OCI-LY7 (cell line): ENCODE measurements around the gene ZNF593OS. TPM values are rescaled to one million over a fixed set of nuclear protein-coding genes. Genes with fewer than 3 reads are reported as not detected.

Experiments used
- BruUV-seq: library from RNA; stranded (reverse); fragments of 400-500 nt; replicated peaks from 2 replicates; lab custom pipeline; 2021; lab: Mats Ljungman, UMichigan
- CTCF ChIA-PET: fragments of 300-600 bp; sonication (Branson Sonifier 250); formaldehyde crosslinking; loops from one replicate; lab custom pipeline; 2022; ENCODE audit warnings: antibody characterized with exemption; ENCODE audit not compliant: unreplicated experiment; lab: Charles Lee
- POLR2A ChIA-PET: fragments of 300-600 bp; sonication (Branson Sonifier 250); formaldehyde crosslinking; loops from one replicate; lab custom pipeline; 2022; ENCODE audit warnings: antibody characterized with exemption; lab: Charles Lee
- DNase-seq: peaks from one replicate; pipeline ENCODE4 v3.0.0-alpha.2; 2015; ENCODE audit warnings: low spot score
- H2AFZ ChIP-seq: fragments of 200-600 bp; sonication (generic), shearing (Covaris generic); 2 replicates; pipeline ENCODE4 v1.6.1; 2014; ENCODE audit warnings: mild to moderate bottlenecking, antibody characterized with exemption, low read length, moderate library complexity
- H3K27ac ChIP-seq: fragments of 200-600 bp; sonication (generic); 2 replicates; pipeline ENCODE4 v1.5.1; 2014; ENCODE audit warnings: mixed run types, low read depth, mild to moderate bottlenecking, moderate library complexity, low read length, inconsistent platforms; ENCODE audit not compliant: poor library complexity, severe bottlenecking
- H3K36me3 ChIP-seq: fragments of 200-600 bp; sonication (generic); 2 replicates; pipeline ENCODE4 v1.6.1; 2014; ENCODE audit warnings: mild to moderate bottlenecking, antibody characterized with exemption, low read length, moderate library complexity, mixed read lengths; ENCODE audit not compliant: insufficient read depth
- H3K4me1 ChIP-seq: fragments of 200-600 bp; sonication (generic); 2 replicates; pipeline ENCODE4 v1.5.1; 2014; ENCODE audit warnings: mild to moderate bottlenecking, low read length; ENCODE audit not compliant: insufficient read depth, poor library complexity, severe bottlenecking
- H3K4me2 ChIP-seq: fragments of 200-600 bp; sonication (generic); 2 replicates; pipeline ENCODE4 v1.6.1; 2014; ENCODE audit warnings: mild to moderate bottlenecking, low read length
- H3K4me3 ChIP-seq: fragments of 200-600 bp; sonication (generic); 2 replicates; pipeline ENCODE4 v1.5.1; 2014; ENCODE audit warnings: mild to moderate bottlenecking, low read depth, low read length; ENCODE audit not compliant: poor library complexity, severe bottlenecking
- H3K79me2 ChIP-seq: fragments of 200-600 bp; sonication (generic); 2 replicates; pipeline ENCODE4 v1.6.1; 2016; ENCODE audit warnings: low read depth, mild to moderate bottlenecking, low read length, moderate library complexity, mixed read lengths; ENCODE audit not compliant: insufficient read depth
- H3K9me2 ChIP-seq: fragments of 200-600 bp; sonication (generic); 2 replicates; pipeline ENCODE4 v1.6.1; 2016; ENCODE audit warnings: mild to moderate bottlenecking, low read length, mixed read lengths; ENCODE audit not compliant: insufficient read depth
- H3K9me3 ChIP-seq: fragments of 200-600 bp; sonication (generic); 2 replicates; pipeline ENCODE4 v1.6.1; 2014; ENCODE audit warnings: mild to moderate bottlenecking, mixed run types, low read length, mixed read lengths
- H4K20me1 ChIP-seq: fragments of 200-600 bp; sonication (generic); 2 replicates; pipeline ENCODE4 v1.6.1; 2014; ENCODE audit warnings: mild to moderate bottlenecking, antibody characterized with exemption, low read length, moderate library complexity, mixed read lengths; ENCODE audit not compliant: insufficient read depth
- CTCF ChIP-seq: fragments of 200-600 bp; sonication (generic); conservative IDR thresholded peaks from 2 replicates; pipeline ENCODE4 v1.5.1; 2014; ENCODE audit warnings: mild to moderate bottlenecking, antibody characterized with exemption, low read length, moderate library complexity, mixed read lengths
- EZH2phosphoT487 ChIP-seq: fragments of 200-600 bp; sonication (generic); IDR thresholded peaks from 2 replicates; pipeline ENCODE4 v1.6.1; 2018; ENCODE audit warnings: low read depth, borderline replicate concordance, mild to moderate bottlenecking, mixed run types, antibody characterized with exemption, low read length, moderate library complexity, mixed read lengths
- intact Hi-C: fragments of 100-400 bp; cut with micrococcal nuclease; formaldehyde crosslinking; loops from one replicate; pipeline ENCODE4 v1.10.0; 2022; ENCODE audit not compliant: unreplicated experiment
- total RNA-seq, 2 experiments: library from RNA; depleted of rRNA in 1 of 2; stranded (reverse); fragments of >200 nt in 1 of 2; shearing (Covaris generic) in 1 of 2; gene quantifications; 2 replicates each; pipeline ENCODE4 v1.2.3, GENCODE V29; 2014 to 2022

Gene ZNF593OS
- total RNA-seq, 2 experiments from 2014 or later, result not detected

GRCh38 chr1:26169198-26169554, 2.5 kb downstream of the ZNF593OS start:
- intact Hi-C loops, result loop anchor here (1.0 kb wide), 2 partner anchors 58 to 65 kb away; partner anchors contain the start of genes CEP85 and PDIK1L
- Histone ChIP-seq H3K4me2 (peak overlapping the region; percentile 40; the same call in 1 of the 2 replicates), H3K4me3 (peak overlapping the region; percentile 81), H3K36me3 (peaks cover 22% of the 10 kb centered on the region), H2AFZ (no peak overlapping the region; the same call in 1 of the 2 replicates), H3K4me1 (peaks cover 9% of the 10 kb centered on the region), H3K79me2 (peaks cover 14% of the 10 kb centered on the region), H4K20me1 (no peaks in the 10 kb centered on the region), H3K9me3 (no peaks in the 10 kb centered on the region), H3K27ac (no peak overlapping the region), H3K9me2 (no peaks in the 10 kb centered on the region)
- no TSS peak for BruUV-seq
- no peak for DNase-seq
- ChIA-PET POLR2A (no interaction called here), CTCF (no interaction called here)
- TF ChIP-seq CTCF, result no peak
- TF ChIP-seq EZH2phosphoT487, result no peak

DNA sequence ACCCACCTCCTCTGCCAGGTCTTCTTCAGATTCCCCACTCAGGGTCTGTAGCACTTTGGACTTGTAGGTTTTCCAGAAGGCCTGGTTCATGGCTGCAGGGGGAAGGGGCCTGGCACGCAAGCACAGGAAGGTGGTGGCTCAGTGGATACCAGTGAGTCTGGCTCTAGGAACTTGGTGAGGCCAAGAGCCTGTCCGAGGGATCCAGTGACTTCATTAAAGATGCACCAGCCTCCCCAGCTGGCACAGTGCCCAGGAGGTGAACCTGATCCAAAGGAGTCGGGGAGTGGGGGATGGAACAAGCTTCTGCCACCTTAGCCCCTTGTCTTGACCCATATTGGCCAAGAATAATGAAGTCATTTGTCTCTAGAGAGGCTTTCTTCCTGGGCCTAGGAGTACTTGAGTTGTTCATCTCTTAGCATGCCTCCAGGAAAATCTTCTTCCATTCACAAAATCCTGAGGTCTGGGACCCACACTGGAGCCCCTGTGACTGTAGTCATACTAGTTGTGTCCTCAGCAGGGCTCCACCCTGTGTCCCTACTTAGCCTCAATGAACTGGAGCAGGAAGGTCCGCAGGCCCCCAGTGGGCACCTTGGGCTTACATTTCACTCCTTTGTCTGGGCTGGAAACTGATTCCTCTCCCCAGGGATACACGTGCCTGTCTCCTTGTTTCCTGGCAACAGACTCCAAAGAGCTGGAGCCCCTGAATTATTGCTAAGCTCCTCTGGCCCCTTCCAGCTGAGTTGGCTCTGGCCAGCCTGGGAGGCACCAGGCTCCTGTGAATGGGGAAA, 3.0 kb downstream of the ZNF593OS start, which contains the start of gene C1orf232:
Gene C1orf232 (minus strand): TSS at position 554 of the 788 bp plus-strand sequence. CDS start 464 bp downstream, at position 90.
- CTCF ChIA-PET, result no interaction called here
- no peak for TF ChIP-seq CTCF
- no peak for TF ChIP-seq EZH2phosphoT487
- intact Hi-C loops, result loop anchor here (1.0 kb wide), 2 partner anchors 57 to 66 kb away; partner anchors contain the start of genes CEP85 and PDIK1L
- H2AFZ ChIP-seq, result peak within 1 kb of the TSS; percentile 44; the same call in 1 of the 2 replicates
- DNase-seq, result no peak
- peak within 1 kb of the TSS; percentile 81 for H3K4me3 ChIP-seq
- H3K4me2 ChIP-seq, result peak within 1 kb of the TSS; percentile 87
- no peaks in the 10 kb centered on the region for H3K9me2 ChIP-seq
- peaks cover 22% of the 10 kb centered on the region for H3K36me3 ChIP-seq
- no peaks in the 10 kb centered on the region for H3K9me3 ChIP-seq
- no peak within 1 kb of the TSS for H3K27ac ChIP-seq
- no TSS peak for BruUV-seq
- peaks cover 9% of the 10 kb centered on the region for H3K4me1 ChIP-seq
- POLR2A ChIA-PET, result no interaction called here
- H3K79me2 ChIP-seq, result peaks cover 14% of the 10 kb centered on the region
- H4K20me1 ChIP-seq, result no peaks in the 10 kb centered on the region
